ELR (cell line): ENCODE results near the gene CHSY3.

Experiments used
- DNase-seq: peaks from one replicate; pipeline ENCODE4 v3.0.0-alpha.2; 2015; ENCODE audit warnings: low read depth

Gene CHSY3

DNA sequence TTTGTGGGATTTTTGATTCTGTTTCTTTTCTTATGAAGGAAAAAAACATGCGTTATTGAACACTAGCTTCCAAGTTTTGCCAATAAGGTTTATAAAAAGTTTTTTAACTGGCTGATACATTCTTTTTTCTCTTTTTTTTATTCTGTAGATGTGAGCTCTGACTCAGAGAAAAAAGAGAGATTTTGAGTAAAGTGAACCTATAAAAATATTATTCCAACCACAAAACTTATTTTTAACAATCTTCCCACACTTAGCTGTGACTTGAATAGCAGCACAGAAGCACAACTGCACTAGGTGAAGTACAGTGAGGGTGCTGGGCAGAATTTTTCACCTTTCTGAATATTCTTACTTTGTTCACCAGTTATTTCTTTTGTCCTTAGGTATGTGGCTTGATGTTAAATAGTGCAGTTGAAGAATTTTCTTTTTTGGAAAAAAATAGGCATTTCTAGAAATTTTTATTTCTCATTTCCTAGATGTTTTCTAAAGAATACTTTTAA is 41.6 kb downstream of the CHSY3 start:
- DNase-seq: no peak

DNA sequence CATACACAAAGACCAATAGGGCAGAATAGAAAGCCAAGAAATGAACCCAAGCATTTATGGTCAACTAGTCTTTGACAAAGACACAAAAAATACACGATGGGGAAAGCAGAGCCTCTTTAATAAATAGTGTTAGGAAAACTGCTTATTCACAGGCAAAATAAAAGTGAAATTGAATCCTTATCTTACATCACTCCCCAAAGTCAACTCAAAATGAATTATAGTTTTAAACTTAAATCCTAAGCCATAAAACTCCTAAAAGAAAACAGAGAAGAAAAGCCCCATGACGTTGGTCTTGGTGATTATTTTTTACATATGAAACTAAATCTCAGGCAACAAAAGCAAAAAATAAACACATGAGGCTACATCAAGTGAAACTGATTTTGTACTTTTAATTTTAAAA is 46.8 kb downstream of the CHSY3 start:
- no peak for DNase-seq

DNA sequence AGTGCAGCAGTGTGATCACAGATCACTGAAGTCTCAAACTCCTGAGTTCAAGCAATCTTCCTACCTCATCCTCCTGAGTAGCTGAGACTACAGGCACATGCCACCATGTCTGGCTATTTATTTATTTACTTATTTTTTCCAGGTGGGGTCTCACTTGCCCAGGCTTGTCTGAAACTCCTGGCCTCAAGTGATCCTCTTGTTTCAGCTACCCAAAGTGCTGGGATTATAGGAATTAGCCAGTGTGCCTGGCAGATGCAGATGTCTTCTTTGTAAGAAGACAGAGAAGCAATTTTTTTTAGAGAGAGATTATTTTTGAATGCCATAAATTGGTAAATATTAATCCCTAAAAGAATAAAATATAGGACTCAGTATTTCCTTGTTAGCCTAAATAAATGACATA is 54.3 kb downstream of the CHSY3 start:
- no peak for DNase-seq

DNA sequence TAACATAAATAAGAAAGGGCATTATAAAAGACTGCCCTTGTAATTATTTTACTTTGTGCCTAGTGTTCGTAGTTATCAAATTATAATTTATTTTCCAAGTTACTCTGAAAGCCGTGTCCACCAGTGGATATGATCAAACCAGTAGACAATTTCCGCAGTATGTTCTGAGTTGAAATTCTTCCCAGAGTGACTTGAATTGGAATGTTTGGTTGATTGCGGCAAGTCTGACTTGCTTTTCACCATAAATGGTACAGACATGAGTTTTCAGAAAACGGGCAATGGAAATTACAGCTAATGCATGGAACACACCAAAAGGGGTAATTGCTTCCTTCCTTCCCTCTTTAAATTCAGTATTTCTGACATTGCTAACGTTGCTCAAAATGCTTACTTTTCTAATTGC is 56.6 kb downstream of the CHSY3 start:
- DNase-seq: no peak

DNA sequence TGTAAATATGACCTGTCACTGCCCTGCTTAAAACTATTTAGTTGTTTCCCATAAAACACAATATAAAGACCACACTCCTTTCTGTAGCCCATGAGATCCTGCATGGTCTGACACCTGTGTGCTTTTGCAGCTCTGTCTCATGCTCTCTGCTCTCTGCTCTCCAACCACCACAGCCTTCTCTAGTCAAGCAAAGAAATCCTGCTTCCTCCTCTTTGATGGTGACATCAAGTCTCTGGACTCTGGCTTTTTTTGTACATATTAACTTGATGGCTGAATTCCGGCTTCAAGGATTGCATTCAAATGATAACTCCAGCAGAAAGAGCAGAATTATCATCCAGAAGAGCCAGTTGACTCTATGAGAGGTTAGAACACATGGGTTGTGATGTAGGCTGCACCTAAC is 58.2 kb downstream of the CHSY3 start:
- no peak for DNase-seq

DNA sequence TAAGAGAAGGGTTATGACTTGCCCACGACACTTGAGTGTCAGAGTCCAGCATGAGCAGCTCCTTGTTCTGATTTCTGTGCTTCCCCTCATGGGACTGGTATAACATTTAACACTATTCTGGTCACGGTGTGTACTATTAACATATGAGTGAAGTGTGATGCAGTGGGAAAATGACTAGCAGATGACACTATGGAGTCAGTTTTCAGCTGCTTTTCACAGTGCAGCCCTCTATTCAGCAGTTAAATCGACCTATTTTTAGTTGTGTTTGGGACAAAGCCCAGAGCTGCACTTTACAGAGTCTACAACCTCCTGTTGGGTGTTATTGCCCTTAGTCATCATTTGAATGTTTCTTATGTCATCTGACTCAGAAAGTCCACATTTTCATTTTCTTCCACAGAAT is 59.1 kb downstream of the CHSY3 start:
- DNase-seq: peak; percentile 4

DNA sequence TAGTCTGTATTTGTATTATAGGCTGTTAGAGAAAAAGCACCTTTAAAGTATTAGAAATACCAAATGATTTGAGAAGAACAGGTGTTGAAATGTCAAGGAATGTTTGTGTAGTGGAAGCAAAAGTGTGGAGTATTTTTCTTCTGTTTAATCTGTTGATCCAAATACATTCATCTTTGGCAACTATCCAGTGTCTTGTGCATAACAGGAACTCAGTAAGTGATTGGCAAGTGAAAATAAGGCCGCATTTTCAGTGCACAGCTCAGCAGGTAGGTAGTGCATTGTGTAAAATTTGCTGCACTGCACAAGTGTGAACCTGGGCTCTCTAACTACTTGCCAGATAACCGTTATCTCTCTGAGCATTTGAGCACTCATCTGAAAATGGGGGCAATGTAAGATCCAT is 61.8 kb downstream of the CHSY3 start:
- DNase-seq: no peak

DNA sequence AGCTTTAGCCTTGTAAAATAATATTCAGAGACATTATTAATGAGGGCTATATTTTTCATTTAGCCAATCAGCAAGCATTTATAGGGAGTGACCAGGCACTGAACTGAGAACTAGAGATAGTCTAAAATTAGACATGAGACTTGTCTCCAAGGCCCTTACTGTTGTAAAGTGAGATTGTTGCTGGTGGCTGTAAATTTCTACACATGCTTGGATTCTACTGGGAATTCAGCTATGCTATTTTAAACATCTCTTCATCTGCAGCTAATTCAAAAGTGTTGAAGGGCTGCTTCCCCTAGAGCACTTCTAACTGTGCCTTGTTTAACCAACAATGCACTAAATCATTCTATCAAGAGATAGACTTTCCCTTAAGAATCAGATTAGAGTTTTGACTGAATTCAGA is 67.4 kb downstream of the CHSY3 start:
- no peak for DNase-seq

DNA sequence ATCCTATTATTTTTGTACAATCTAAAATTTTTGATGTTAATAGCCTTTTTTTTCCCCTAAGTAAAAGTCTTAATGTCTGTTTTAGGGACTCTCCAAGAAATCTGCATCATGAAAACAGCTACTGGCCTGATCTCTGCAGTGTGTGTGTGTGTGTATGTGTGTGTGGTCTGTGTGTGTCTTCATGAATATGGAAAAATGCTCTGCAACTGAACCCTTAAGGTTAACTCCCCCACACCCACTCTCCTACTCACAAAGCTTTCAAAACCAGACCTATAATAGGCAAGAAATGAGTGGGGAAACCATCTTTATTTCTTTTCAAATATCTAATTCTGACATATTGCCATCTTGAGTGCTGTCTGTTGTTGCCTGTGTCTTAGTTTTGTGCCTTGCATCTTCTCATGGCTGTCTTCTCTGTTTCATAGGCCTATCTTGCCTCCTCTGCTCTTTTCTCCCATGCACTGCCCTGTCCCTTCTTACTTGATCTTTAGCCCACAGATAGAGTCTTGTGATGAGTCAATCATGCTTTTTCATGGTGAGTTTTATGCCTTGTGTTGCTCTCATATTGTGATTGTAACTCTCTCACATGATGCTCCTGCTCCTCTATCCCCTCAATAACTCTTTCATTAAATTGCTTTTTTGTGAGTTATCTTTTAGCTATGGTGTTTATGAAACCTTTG is 68.3 kb downstream of the CHSY3 start:
- DNase-seq: no peak

DNA sequence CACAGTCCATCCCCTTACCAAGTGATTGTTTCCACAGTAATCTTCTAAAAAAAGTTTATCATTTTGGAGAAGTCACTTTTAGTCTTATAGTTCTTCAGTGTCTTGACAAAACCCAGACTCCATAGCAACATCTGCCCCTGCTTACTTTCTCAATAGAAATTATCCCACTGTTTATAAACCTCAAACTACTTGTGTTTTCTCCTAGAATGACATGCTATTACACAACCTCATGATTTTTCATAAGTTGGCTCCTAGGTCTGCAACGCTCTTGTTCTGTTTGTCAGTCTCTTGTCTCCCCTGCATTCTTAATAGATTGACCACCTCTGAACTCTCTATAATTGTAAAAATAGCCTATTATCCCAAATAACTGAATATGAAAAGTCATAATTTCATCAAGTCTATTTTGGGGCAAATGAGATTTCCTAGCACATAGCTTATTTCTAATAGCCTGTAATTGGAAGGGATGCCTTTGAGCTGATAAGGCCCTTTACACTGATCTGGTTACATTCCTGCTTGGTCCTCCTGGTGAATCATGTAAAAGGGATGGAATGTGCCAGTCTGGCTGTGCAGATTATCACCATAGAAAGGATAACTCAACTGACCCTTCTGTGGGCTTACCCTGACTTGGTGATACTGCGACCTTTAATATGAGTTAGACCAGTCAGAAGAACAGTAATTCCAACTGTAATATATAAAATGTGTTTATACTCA is 69.6 kb downstream of the CHSY3 start:
- no peak for DNase-seq

DNA sequence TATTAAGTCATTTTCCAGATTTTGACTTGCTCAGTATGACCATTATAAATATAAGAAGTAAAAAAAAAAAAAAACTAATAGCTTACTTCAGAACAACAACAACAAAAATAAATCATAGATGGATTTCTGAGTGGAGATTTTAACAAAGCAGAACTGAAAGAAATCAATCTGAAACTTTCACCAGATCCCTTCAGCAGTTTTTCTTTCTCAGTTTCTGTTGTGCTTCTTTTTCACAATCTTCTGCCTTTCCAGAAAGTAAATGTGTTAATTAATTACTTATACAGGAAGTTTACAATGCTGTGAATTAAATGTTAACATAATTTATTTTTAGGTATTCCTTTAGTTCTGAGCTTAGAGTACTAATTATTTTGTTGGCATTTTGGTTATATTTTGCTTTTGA is 73.5 kb downstream of the CHSY3 start:
- no peak for DNase-seq

DNA sequence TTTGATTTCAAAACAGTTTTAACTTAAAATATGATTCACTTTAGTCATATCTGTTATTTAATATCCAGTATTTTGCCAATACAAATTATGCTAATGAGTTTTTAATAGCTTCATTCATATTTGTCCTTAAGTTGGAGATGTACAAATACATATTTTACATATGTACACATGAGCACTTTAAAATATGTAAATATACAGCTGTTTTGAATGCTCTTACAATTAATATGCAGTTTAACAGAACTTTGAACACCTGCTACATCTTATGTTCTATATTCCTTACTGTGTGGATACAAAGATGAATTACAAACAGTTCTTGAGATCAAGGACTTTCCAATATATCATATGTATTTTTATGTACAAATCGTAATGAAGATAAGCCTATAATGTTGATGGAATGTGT is 74.0 kb downstream of the CHSY3 start:
- DNase-seq: no peak

DNA sequence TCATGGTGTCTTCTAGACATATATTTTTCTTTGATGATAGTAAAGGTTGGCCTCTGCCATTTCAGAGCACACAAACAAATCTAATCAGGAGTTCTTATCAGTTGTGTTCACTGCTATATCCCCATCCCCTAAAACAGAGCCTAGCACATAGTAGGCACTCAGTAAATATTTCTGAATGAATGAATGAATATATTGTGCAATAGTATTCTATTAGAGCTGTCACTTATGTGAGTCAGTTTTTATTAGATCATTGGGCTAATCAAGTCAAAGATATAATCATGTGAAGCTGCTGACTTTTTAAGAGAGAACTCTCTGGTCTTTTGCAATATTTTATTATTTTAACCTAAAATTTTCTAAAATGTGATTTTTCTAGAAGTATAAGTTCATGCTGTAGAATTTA is 84.2 kb downstream of the CHSY3 start:
- DNase-seq: no peak

DNA sequence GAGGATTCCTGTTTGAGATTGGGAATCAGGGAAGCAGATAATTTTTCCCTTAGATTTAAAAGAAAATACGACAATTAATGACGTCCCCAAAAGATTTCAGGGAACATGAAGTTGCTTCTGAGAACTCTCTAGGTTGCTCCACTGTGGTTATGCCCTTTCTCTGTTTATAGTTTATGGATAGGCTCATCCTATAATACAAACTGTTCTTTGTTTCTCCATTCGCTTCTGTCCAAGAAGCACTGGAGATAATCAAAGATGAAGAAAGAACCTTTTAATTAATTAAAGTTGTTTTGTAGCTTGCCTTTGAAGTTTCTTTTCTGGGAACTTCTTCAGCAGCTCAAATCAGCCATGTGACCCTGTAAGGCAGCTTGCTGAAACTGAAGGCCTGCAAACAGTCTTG is 87.5 kb downstream of the CHSY3 start:
- DNase-seq: no peak

DNA sequence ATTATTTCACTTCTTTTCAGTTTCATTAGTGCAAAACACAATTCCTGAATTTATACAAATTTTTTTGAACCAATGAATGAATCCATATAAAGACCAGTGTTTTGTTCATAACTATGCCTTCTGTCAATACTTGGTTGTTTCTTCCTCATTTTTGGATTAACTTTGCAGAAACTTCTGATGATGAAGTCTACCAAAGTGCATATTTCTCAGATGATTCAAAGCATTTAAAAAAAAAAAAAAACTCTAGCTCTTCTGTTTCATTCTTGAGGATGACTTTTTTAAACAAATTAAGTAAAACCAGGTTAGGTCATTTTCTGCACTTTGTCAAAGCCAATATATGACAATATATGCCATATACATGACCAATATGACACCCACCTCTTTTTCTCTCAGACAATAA is 92.6 kb downstream of the CHSY3 start:
- DNase-seq: no peak

DNA sequence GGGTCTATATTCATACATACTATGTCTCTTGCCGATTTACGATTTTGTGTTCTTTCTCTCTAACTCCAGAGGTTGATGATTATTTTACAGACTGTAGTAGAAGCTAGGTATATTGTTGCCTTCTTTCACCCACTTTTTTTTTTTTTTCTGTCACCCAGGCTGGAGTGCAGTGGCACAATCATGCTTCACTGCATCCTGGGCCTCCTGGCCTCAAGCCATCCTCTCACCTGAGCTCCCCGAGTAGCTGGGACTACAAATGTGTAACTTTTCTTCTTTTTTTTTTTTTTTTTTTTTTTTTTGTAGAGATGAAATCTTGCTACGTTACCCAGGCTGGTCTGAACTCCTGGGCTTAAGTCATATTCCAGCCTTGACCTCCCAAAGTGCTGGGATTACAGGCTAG is 96.2 kb downstream of the CHSY3 start:
- DNase-seq: no peak

DNA sequence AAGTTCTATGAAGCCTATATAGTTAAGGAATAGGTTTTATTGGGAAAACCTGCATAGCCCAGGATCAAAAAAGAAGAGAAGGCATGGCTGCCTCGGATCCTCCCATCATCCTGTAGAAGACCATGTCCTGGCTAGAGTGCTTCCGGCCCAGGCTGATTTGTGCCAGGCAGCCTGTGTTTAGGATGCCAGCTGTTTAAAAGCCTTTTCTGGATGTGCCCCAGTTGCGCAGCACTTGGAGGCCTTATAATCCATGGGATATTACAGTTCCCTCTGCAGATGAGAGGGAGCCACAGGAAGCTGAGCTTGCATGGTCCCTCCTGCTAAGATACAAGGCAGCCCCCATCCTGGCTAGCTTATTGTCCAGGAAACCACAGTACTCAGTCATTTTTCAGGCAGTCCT is 97.9 kb downstream of the CHSY3 start:
- no peak for DNase-seq

DNA sequence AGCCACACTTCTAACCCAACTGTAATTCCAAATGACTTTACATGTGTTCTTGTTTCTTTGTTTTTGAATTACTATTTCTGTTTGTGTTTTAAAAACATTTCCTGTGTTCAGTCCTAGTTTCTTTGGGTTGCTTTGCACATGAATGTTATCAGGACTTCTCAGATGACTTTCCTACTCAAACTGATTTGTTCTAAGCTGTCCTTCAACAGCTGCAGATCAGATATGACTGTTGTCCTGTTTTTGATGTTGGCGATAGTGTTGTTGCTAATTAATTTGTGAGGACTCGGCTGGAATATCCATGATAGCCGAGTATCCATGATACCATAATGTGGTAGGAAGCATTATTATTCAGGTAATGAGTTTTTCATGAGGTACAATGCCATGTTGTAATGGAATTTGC is 98.6 kb downstream of the CHSY3 start:
- no peak for DNase-seq

DNA sequence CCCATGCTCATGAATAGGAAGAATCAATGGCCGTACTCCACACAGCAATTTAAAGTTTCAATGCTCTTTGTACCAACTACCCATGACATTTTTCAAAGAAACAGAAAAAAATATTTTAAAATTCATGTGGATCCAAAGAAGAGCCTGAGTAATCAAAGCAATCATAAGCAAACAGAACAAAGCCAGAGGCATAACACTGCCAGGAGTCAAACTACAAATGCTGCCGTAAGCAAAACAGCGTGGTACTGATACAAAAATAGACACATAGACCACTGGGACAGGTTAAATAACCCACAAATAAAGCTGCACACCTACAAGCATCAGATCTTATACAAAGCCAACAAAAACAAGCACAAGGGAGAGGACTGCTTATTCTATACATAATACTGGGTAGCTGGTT is 107.7 kb downstream of the CHSY3 start:
- DNase-seq: no peak

DNA sequence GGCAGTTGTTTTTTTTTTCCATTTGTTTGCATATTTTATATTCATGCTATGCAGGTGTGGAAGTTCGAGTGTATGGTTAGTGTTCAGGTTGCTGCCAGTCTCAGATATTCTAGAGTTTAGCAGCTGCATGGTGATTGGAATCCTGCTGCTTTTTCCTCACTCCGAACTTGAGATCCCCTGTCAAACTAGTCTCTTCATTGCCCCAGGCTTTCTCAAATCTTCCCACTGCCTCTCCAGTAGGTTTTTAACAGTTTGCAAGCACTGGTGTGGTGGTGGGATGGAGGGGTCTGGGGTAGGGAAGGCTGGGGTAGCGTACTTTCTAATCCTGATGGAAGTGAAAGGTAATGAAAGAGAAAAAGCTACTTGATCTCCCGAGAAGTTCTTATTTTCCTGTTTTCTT is 112.9 kb downstream of the CHSY3 start:
- no peak for DNase-seq

DNA sequence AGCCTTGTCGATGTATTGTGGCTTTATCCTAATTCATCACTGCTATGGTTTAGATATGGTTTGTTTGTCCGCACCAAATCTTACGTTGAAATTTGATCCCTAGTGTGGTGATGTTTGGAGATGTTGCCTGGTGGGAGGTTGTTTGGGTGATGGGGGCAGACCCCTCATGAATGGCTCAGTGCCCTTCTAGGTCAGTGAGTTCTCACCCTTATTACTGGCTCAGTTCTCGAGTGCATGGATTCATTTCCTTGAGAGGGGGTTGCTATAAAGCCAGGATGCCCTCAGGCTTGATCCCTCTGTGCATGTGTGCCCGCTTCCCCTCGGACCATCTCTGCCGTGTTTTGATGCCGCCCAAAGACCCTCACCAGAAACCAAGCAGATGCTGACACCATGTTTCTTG is 114.4 kb downstream of the CHSY3 start:
- DNase-seq: no peak

DNA sequence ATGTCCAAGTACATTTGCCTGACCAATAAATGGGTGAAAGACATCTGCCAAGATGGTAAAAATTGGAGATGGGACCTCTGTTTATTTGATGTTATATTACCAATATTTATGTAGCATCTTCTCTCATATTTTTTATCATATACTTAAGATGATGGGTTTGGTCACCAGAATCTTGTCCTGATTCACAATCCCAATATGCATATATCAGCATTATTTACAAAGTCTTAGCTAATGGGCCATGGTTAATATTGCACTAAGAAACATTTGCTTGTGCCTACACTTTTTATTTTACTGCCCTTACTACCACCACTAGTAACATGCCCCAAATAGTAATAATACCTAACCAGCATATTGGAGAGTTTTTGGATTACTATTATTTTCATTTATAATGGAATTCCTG is 116.7 kb downstream of the CHSY3 start:
- no peak for DNase-seq

DNA sequence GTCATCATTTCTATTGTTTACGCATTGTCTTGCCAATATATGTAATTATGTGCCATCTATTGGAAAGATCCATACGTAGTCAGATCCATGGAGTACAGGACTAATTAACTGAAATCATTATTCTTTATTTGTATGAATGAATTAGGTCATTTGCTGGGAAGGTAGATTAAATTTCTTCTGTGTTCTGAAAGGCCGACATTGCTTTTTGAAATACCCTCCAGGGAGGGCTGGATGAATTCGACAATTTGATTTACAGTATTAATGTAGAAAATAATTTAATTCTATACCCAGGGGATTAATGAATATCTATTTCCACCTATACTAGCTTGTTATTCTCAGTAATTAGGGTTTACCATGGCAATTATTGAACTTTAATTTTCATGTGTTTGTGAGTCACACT is 117.6 kb downstream of the CHSY3 start:
- no peak for DNase-seq

DNA sequence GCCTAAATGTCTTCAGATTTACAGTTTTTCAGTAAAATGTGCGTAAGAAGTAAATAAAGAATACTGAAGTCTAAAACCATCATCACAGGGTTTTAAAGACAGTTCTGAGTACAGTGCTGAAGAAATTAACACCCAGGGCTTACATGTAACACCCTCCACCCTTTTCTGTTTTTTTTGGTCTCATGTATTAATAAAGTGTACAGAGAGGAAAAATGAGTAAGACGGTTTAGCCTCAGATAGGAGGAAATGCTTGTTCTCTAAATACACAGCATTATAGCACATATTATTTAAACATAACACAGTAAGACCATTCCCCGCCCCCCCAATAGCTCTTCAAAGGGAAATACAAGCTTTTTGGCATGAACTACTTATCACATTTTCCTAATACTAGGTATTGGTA is 119.3 kb downstream of the CHSY3 start:
- no peak for DNase-seq
